CD4-positive, alpha-beta T cell treated with Interleukin-15 for 1 hour (primary cell): Measurements from ENCODE around the gene CFAP74.

Experiments
- DNase-seq: peaks from one replicate; pipeline ENCODE4 v3.0.0-alpha.2; 2020

Gene CFAP74

GRCh38 chr1:1926886-1927660 is 76.5 kb downstream of the CFAP74 start:
- no peak for DNase-seq

GRCh38 chr1:1926346-1926811 is 77.2 kb downstream of the CFAP74 start:
- no peak for DNase-seq

DNA sequence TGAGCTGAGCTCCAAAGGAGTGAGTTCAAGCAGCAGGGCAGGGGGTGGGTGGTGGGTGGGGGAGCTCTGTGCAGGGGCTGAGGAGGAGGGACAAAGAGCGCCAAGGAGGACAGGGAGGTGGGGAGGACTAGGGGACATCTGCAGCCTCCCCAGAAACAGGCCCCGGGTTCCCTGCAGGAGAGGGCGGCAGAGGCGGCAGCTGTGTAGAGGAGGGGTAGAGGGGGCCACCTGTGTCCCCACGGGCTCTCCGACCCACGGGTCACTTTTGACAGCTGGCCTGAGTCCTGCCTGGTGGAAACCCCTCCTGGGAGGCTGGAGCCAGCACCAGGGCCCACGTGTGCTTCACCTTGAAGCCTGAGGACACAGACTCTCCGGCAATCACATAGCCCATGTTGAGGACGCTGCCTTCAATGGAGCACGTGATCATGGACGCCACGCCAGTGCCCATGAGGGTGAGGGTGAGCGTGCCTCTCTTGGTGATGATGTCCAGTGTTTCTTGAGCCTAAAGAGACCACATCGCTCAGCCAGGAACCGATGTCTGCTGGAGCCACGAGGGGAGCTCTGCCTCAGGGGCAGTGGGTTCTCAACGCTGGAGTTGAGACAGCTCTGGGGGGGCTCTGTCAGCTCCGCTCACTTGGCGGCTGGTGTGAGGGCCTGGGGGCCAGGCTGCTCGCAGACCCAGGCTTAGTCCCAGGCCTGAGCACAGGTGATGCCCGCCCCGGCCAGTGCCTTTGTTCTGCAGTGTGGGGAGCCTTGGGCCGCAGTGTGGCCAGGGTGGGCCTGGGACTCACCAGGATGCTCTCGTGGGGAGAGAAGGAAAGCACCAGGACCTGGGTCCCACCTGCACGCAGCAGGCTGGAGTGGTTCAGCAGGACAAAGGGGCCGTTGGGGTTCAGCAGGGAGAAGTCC is 77.9 kb downstream of the CFAP74 start:
- no peak for DNase-seq

DNA sequence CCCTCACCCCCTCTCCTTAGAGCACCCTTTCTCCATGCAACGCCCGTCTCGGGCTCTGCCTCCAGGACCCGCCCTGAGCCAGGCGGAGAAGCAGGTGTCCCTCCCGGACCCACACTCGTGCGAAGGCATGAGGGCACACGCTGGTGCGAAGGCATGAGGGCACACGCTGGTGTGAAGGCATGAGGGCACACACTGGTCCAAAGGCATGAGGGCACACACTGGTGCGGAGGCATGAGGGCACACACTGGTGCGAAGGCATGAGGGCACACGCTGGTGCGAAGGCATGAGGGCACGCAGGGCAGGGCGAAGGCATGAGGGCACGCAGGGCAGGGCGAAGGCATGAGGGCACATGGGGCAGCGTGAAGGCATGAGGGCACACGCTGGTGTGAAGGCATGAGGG is 78.7 kb downstream of the CFAP74 start:
- no peak for DNase-seq

GRCh38 chr1:1924386-1924785 is 79.2 kb downstream of the CFAP74 start:
- DNase-seq, result no peak

DNA sequence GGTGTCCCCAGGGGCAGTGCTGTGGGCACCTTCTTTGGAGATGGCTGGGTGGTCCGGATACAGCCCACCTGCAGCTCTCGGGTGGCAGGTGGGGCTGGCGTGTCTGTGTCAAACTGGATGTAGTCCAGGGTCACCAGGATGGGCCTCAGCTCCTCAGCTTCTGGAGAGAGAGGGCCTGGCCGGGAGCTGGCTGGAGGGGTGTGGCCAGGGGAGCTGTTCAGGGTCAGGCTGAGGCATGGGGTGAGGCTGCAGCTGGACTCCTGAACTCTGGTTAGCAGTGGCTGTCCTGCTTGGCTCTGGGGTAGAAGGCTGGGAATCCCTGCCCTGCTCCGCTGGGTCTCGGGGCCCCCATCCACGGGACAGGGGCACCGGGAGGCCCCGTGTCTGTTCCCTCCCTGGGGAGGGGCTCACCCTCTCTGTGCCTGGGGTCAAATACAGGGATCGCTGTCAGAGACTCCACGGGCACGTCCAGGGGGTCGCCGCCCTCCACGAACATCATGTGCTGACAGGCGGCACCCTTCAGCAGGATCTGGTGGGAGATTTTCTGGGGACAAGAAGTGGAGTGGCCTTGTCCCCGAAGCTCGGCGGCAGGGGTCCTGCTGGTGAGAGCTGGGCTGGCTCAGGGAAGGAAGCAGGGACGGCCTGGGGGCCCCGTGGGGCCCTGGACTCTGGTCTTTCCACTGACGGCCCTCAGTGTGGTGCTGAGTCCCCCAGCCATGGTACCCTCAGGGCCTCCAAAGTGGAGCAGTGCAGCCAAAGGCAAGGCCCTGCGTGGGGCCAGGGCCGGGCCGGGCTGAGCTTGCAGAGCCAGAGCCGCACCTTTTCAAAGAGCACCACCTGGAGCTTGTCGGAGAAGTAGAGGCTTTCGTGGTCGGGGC is 80.4 kb downstream of the CFAP74 start:
- DNase-seq, result no peak

DNA sequence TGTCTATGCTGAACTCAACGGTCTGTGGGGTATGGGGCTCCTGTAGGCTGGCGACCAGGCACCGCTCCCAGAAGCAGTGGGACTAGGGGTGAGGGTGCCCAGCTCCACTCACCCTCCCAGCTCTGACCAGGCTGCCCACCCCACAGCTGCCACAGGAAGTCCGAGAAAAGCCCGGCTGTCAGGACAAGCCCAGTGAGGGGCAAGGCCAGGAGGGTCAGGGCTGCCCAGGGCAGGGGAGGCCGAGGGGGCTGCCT is 81.0 kb downstream of the CFAP74 start:
- DNase-seq, result no peak

GRCh38 chr1:1921901-1922701 is 81.5 kb downstream of the CFAP74 start:
- no peak for DNase-seq

DNA sequence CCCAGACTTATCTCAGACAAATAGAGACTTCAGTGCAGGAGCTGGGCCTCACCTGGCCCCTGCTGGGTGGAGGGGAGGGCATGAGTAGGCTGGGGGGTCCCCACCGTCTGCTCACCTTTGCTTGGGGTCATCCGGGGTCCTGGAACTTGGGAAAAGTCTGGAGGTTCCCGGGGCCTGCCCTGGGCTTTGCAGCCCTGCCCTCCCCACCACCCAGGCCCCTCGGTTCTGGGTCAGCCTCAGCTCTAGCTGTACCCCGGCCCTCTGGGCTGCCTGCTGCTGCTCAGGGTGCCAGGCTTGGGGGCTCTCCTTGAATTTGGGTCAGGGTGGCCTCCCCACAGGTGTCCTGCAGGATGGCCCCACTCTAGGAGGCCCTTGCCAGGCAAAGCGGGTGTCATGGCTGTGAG is 82.1 kb downstream of the CFAP74 start:
- no peak for DNase-seq

- DNase-seq, result no peak
Measured at GRCh38 chr1:1920608-1921458, 82.8 kb downstream of the CFAP74 start.

DNA sequence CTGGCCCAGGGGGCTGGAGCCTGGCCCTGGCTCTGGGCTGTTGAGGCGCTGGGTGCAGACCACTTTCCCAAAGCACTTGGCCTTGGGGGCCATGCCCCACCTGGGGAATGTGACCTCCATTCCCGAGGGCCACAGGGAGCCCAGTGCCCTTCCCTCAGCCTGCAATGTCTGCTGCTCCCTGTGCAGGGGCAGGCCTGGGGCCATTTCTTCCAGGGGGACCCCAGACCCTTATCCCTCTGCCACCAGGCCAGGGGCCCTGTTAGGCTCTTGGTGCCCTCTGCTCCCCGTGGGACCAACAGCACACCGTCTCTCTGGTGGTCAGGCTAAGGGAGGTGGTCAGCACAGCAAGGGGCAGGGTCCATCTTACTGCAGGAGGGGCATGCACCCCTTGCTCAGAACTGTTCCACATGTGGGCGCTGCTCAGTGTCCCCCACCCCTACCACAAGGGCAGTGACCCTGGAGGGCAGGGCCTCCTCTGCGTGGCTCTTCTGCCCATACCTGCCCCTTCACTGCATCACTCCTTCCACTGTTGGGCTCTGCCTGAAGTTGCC is 83.5 kb downstream of the CFAP74 start:
- DNase-seq, result no peak

- DNase-seq, result peak; percentile 99
Measured at GRCh38 chr1:1919304-1920056, 84.1 kb downstream of the CFAP74 start.

DNA sequence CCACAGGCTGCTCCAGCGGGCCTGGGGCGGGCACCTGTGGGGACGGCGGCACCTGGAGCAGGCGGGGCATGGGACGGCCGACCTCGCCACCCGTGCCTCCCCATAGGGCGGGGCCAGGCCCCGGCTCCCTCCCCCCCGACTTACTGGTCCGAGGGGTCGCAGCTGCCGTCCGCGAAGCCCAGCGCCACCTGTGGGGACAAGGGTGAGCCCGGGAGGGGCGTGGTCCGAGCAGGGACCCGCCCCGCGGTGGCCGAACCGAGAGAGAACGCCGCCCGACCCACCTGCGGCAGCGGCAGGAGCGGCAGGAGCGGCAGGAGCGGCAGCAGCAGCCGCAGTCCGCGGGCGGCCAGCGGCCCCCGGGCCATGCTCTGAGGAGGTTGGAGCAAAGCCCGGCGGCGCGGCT is 84.7 kb downstream of the CFAP74 start, which contains the start of gene TMEM52:
Gene TMEM52 (minus strand): TSS at position 379 of the 403 bp plus-strand sequence. CDS start 14 bp downstream, at position 365.
- no peak for DNase-seq

GRCh38 chr1:1917995-1918900 is 85.3 kb downstream of the CFAP74 start:
- DNase-seq, result no peak

- no peak for DNase-seq
Measured at GRCh38 chr1:1917304-1917976, 86.1 kb downstream of the CFAP74 start.

GRCh38 chr1:1916851-1917251 is 86.7 kb downstream of the CFAP74 start:
- no peak for DNase-seq

DNA sequence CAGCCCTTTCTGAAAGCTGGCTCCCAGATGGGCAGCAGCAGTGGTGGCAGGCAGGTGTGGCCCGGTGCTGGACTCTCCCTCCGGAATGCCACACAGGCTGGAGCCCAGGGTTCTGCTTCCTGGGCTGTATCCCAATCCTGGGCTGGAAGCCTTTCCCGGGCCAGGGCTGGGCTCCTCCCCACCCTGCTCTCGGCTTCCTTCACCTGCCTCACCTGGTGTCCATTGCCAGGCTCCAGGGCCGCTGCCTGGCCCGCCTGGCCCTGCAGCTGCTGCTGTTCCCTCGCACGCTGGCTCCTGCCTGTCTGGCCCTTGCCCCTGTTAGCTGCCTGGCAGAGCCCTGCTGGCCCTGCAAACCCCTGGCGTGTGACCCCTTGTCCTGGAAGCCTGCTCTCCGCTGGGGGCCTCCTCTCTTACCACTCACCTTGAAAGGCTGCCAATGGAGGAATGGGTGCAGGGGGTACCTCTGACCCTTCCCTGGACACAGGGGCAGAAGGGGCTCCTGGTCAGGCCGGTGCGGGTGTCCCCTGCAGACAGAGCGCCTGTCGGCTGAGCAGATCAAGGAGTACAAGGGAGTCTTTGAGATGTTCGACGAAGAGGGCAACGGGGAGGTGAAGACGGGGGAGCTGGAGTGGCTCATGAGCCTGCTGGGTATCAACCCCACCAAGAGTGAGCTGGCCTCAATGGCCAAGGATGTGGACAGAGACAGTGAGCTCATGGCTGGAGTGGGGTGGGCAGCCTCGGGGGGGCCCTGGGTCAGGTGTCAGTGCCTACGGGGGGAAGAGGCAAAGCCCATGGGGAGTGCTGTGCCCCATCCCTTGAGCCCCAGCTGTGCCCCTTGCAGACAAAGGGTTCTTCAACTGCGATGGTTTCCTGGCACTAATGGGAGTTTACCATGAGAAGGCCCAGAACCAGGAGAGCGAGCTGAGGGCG is 87.4 kb downstream of the CFAP74 start:
- DNase-seq, result no peak
